CD4-positive, alpha-beta T cell (primary cell): Measurements from ENCODE around the gene SRP54. TPM values are rescaled to one million over a fixed set of nuclear protein-coding genes. Genes with fewer than 3 reads are reported as not detected.
A peak's percentile ranks its signal among the peaks of the same experiment; 100 is the strongest.
"Not testable (repeated sequence)": the region's sequence is repeated elsewhere in the genome, so short reads cannot be mapped to it uniquely, and the experiment has no call there.

Experiments used
- ATAC-seq: fragments of 200-7000 bp; cut with Tn5 transposase; one replicate; pipeline ENCODE4 v1.10.0; 2022; ENCODE audit warnings: mild to moderate bottlenecking; ENCODE audit not compliant: poor library complexity
- CTCF ChIA-PET: fragments of 350-600 bp; sonication (Branson Sonifier 250); formaldehyde crosslinking; loops from one replicate; lab custom pipeline; 2021; ENCODE audit warnings: antibody characterized with exemption, inconsistent platforms; lab: Charles Lee
- POLR2A ChIA-PET: fragments of 350-600 bp; sonication (Branson Sonifier 250); formaldehyde crosslinking; loops from one replicate; lab custom pipeline; 2021; ENCODE audit warnings: antibody characterized with exemption, inconsistent platforms; lab: Charles Lee
- DNase-seq, 14 experiments: peaks; one replicate each; pipeline ENCODE4 v3.0.0-alpha.2; 2013 to 2020; ENCODE audit warnings: mixed read lengths in 2 of 14
- H3K27ac ChIP-seq, 2 donors: one replicate each; pipeline versions ENCODE4 v1.5.1 to v1.7.0; 2013; ENCODE audit warnings: low read length in 2 of 2, low read depth in 1 of 2, mild to moderate bottlenecking in 1 of 2
- H3K27me3 ChIP-seq, 2 experiments: 1 replicate in 1 of 2; 2 replicates in 1 of 2; pipeline versions ENCODE4 v1.6.1 to v1.7.0; 2013; ENCODE audit warnings: low read length in 2 of 2, control low read depth in 1 of 2, mild to moderate bottlenecking in 1 of 2, moderate library complexity in 1 of 2; ENCODE audit not compliant: insufficient read depth in 2 of 2, control insufficient read depth in 1 of 2
- H3K36me3 ChIP-seq: one replicate; pipeline ENCODE4 v1.6.1; 2013; ENCODE audit warnings: low read length, control low read depth; ENCODE audit not compliant: insufficient read depth
- H3K4me1 ChIP-seq: one replicate; pipeline ENCODE4 v1.6.1; 2013; ENCODE audit warnings: low read length, control low read depth; ENCODE audit not compliant: insufficient read depth
- H3K4me3 ChIP-seq: one replicate; pipeline ENCODE4 v1.5.1; 2013; ENCODE audit warnings: mild to moderate bottlenecking, low read length, moderate library complexity
- H3K9me3 ChIP-seq, 2 experiments: 1 replicate in 1 of 2; 2 replicates in 1 of 2; pipeline versions ENCODE4 v1.6.1 to v1.7.0; 2013; ENCODE audit warnings: low read length in 2 of 2, mild to moderate bottlenecking in 2 of 2, control low read depth in 1 of 2, moderate library complexity in 1 of 2; ENCODE audit not compliant: control insufficient read depth in 1 of 2, insufficient read depth in 1 of 2
- H3K27ac Mint-ChIP-seq: one replicate; pipeline ENCODE4 v1.8.0; 2020; ENCODE audit warnings: mixed read lengths
- H3K27me3 Mint-ChIP-seq: one replicate; pipeline ENCODE4 v1.8.0; 2021; ENCODE audit warnings: mixed read lengths
- H3K36me3 Mint-ChIP-seq: one replicate; pipeline ENCODE4 v1.8.0; 2021; ENCODE audit warnings: low read depth, mixed read lengths
- H3K4me1 Mint-ChIP-seq: one replicate; pipeline ENCODE4 v1.8.0; 2021; ENCODE audit warnings: low read depth, mixed read lengths
- H3K4me3 Mint-ChIP-seq: one replicate; pipeline ENCODE4 v1.8.0; 2020; ENCODE audit warnings: mild to moderate bottlenecking, mixed read lengths
- H3K9me3 Mint-ChIP-seq: one replicate; pipeline ENCODE4 v1.8.0; 2020; ENCODE audit warnings: mixed read lengths
- intact Hi-C, 2 experiments: fragments of 100-400 bp; cut with DNase I in 1 of 2; cut with micrococcal nuclease in 1 of 2; formaldehyde crosslinking; loops; one replicate each; pipeline versions ENCODE4 v1.15.1 to v1.9.0; 2023 to 2025; cut with DNase I, micrococcal nuclease
- total RNA-seq, 174 experiments: library from RNA in 2 of 174; stranded (reverse) in 2 of 174; gene quantifications; one replicate each; pipeline ENCODE4 v1.2.3 and lab custom pipeline; 2021 to 2026
- TF ChIP-seq, protein P1 (sequence below): fragments of 200-600 bp; IDR thresholded peaks from one replicate; pipeline ENCODE4 v1.8.0; 2022; ENCODE audit warnings: antibody characterized with exemption, mild to moderate bottlenecking

The SRP54 gene
- total RNA-seq, 2 experiments from 2014 or later = 30.3 to 32.7 TPM

DNA sequence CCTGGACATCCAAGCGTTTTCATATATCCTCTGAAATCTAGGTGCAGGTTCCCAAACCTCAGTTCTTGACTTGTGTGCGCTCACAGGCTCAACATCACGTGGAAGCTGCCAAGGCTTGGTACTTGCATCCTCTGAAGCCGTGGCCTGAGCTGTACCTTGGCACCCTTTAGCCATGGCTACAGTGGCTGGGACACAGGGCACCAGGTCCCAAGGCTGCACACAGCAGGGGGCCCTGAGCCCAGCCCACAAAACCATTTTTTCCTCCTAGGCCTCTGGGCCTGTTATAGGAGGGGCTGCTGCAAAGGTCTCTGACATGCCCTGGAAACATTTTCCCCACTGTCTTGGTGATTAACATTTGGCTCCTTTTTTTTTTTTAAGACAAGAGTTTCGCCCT lies 51.6 kb downstream of the SRP54 start:
- no peaks in the 10 kb centered on the region for H3K4me1 Mint-ChIP-seq
- ChIA-PET CTCF (no interaction called here), POLR2A (no interaction called here)
- peaks cover 24% of the 10 kb centered on the region for H3K36me3 ChIP-seq
- no peaks in the 10 kb centered on the region for H3K4me1 ChIP-seq
- no peaks in the 10 kb centered on the region for H3K27me3 Mint-ChIP-seq
- ATAC-seq (no peak), DNase-seq (no peak)
- H3K36me3 Mint-ChIP-seq = peaks cover 52% of the 10 kb centered on the region
- no peak overlapping the region for H3K4me3 ChIP-seq
- no peak overlapping the region for H3K27ac ChIP-seq
- peaks cover 2% of the 10 kb centered on the region for H3K9me3 Mint-ChIP-seq
- no peak overlapping the region for H3K4me3 Mint-ChIP-seq
- H3K27ac Mint-ChIP-seq = no peak overlapping the region
- TF ChIP-seq, protein P1, sequence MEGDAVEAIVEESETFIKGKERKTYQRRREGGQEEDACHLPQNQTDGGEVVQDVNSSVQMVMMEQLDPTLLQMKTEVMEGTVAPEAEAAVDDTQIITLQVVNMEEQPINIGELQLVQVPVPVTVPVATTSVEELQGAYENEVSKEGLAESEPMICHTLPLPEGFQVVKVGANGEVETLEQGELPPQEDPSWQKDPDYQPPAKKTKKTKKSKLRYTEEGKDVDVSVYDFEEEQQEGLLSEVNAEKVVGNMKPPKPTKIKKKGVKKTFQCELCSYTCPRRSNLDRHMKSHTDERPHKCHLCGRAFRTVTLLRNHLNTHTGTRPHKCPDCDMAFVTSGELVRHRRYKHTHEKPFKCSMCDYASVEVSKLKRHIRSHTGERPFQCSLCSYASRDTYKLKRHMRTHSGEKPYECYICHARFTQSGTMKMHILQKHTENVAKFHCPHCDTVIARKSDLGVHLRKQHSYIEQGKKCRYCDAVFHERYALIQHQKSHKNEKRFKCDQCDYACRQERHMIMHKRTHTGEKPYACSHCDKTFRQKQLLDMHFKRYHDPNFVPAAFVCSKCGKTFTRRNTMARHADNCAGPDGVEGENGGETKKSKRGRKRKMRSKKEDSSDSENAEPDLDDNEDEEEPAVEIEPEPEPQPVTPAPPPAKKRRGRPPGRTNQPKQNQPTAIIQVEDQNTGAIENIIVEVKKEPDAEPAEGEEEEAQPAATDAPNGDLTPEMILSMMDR = no peak
- intact Hi-C loops = no loop called here
- peaks cover 11 to 19% of the 10 kb centered on the region in 2 experiments for H3K9me3 ChIP-seq
- H3K27me3 ChIP-seq = no peaks in the 10 kb centered on the region

DNA sequence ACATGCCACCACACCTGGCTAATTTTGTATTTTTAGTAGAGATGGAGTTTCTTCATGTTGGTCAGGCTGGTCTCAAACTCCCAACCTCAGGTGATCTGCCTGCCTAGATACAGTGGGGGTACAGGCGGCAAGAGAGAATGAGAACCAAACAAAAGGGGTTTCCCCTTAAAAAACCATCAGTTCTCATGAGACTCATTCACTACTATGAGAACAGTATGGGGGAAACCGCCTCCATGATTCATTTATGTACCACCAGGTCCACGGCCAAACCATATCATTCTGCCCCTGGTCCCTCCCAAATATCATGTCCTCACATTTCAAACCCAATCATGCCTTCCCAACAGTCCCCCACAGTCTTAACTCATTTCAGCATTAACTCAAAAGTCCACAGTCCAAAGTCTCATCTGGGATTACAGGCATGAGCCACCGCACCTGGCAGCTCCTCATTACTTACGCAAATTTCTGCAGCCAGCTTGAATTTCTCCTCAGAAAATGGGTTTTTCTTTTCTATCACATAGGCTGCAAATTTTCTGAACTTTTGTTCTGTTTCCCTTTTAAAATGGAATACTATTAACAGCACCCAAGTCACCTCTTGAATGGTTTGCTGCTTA lies 52.3 kb downstream of the SRP54 start:
- CTCF ChIA-PET, H3K4me3 Mint-ChIP-seq, H3K4me3 ChIP-seq, H3K4me1 ChIP-seq, DNase-seq, H3K27me3 ChIP-seq, intact Hi-C loops, H3K9me3 Mint-ChIP-seq, H3K27ac ChIP-seq, POLR2A ChIA-PET, H3K4me1 Mint-ChIP-seq, ATAC-seq, H3K27me3 Mint-ChIP-seq: not testable (repeated sequence)
- H3K36me3 Mint-ChIP-seq = peaks cover 49% of the 10 kb centered on the region
- Histone ChIP-seq H3K36me3 (peaks cover 20% of the 10 kb centered on the region), H3K9me3 (peaks cover 11 to 19% of the 10 kb centered on the region in 2 experiments)
- peak overlapping the region; percentile 27 for H3K27ac Mint-ChIP-seq

- CTCF ChIA-PET, H3K27ac ChIP-seq, H3K27me3 ChIP-seq, H3K4me1 ChIP-seq, ATAC-seq, H3K27me3 Mint-ChIP-seq, H3K4me3 Mint-ChIP-seq, H3K36me3 ChIP-seq, H3K4me1 Mint-ChIP-seq, H3K9me3 Mint-ChIP-seq, H3K27ac Mint-ChIP-seq, intact Hi-C loops, DNase-seq, H3K4me3 ChIP-seq: not testable (repeated sequence)
- POLR2A ChIA-PET = interaction anchor here (0.8 kb wide), 1 partner anchor 8 kb away, joined by 3 read pairs; the partner anchor contains the start of gene FAM177A1
- peaks cover 23% of the 10 kb centered on the region for H3K36me3 Mint-ChIP-seq
- peaks cover 11 to 12% of the 10 kb centered on the region in 2 experiments for H3K9me3 ChIP-seq
Measured at GRCh38 chr14:35038312-35038711, 55.5 kb downstream of the SRP54 start.

- H3K27ac ChIP-seq = no peak overlapping the region
- H3K4me3 ChIP-seq = no peak overlapping the region
- H3K27ac Mint-ChIP-seq = peak overlapping the region; percentile 73
- H3K27me3 Mint-ChIP-seq = no peaks in the 10 kb centered on the region
- POLR2A ChIA-PET = interaction anchor here (1.0 to 1.1 kb wide), 2 partner anchors 60 to 92 kb away, joined by 3 to 4 read pairs; partner anchors contain the start of gene SRP54
- DNase-seq (no peak), ATAC-seq (no peak)
- no peaks in the 10 kb centered on the region for H3K9me3 ChIP-seq
- H3K4me3 Mint-ChIP-seq = peak overlapping the region; percentile 46
- TF ChIP-seq, protein P1 = no peak
- intact Hi-C loops = loop anchor here in 1 of 2 experiments (5.0 to 10.0 kb wide), 2 partner anchors 370 to 782 kb away; partner anchors contain the start of gene BRMS1L
- H3K36me3 ChIP-seq = no peaks in the 10 kb centered on the region
- H3K27me3 ChIP-seq = no peaks in the 10 kb centered on the region
- H3K9me3 Mint-ChIP-seq = no peaks in the 10 kb centered on the region
- H3K4me1 ChIP-seq = peaks cover 10% of the 10 kb centered on the region
- CTCF ChIA-PET = interaction anchor here (0.7 kb wide), 1 partner anchor 370 kb away, joined by 3 read pairs; no protein-coding TSS in a partner anchor
- peaks cover 8% of the 10 kb centered on the region for H3K36me3 Mint-ChIP-seq
- peaks cover 21% of the 10 kb centered on the region for H3K4me1 Mint-ChIP-seq
Measured at GRCh38 chr14:35042632-35043031, 59.8 kb downstream of the SRP54 start.
